Keratinocyte (primary cell): ENCODE measurements around the gene STPG4.

ENCODE experiments used
- EZH2 ChIP-seq: IDR thresholded peaks from one replicate; pipeline ENCODE4 v1.6.1; 2012; ENCODE audit warnings: inconsistent platforms, mild to moderate bottlenecking, low read length, moderate library complexity
- TF ChIP-seq, protein P1 (sequence below), 3 experiments: IDR thresholded peaks in 1 of 3; conservative IDR thresholded peaks in 1 of 3; optimal IDR thresholded peaks in 1 of 3; 2 replicates in 2 of 3; 3 replicates in 1 of 3; pipeline versions ENCODE3 to v1.5.1; 2011; ENCODE audit warnings: low read length in 3 of 3, mild to moderate bottlenecking in 3 of 3, moderate library complexity in 2 of 3, control low read depth in 1 of 3, inconsistent platforms in 1 of 3; ENCODE audit not compliant: insufficient read depth in 2 of 3; ENCODE audit errors: extremely low read depth in 1 of 3

DNA sequence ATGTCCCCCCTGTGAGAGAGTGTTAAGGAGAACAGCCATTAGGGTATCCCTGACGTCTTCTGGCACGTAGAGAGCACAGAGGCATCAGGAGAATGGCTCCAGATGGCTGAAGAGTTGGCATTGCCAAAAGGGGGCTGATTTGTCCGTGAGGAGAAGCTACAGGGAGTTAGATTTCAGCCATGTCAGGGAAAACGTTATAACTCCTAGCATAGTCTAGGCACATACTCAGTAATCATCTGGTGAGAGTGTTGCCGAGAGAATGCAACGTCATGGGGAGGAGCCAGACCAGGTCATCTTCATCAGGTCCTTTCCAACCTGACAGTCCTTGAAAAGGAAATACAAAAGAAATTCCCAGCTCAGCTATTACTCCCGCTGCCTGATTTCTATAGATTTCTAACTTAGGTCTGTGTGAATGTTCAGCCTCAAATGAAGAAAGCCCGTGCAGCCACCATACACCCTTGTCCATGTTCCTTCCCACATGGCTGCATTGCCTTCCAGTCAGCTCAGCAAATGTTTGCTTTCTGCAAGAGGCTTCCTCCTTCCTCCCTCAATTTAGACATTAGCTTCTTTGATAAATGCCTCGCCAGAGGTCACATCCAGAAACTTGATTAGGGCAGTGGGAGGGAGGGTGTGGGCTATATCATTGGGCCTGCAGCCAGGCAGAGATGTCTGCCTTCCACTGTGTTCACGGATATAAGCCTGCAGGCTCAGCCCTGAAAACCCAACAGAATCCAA lies 93.0 kb downstream of the STPG4 start:
- TF ChIP-seq, protein P1, sequence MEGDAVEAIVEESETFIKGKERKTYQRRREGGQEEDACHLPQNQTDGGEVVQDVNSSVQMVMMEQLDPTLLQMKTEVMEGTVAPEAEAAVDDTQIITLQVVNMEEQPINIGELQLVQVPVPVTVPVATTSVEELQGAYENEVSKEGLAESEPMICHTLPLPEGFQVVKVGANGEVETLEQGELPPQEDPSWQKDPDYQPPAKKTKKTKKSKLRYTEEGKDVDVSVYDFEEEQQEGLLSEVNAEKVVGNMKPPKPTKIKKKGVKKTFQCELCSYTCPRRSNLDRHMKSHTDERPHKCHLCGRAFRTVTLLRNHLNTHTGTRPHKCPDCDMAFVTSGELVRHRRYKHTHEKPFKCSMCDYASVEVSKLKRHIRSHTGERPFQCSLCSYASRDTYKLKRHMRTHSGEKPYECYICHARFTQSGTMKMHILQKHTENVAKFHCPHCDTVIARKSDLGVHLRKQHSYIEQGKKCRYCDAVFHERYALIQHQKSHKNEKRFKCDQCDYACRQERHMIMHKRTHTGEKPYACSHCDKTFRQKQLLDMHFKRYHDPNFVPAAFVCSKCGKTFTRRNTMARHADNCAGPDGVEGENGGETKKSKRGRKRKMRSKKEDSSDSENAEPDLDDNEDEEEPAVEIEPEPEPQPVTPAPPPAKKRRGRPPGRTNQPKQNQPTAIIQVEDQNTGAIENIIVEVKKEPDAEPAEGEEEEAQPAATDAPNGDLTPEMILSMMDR (optimal IDR thresholded peaks at IDR 0.05 in 1 of 3, IDR thresholded peaks at IDR 0.05 in 1 of 3, conservative IDR thresholded peaks at IDR 0.05 in 1 of 3; ENCODE audit: extremely low read depth in 1 of 3, insufficient read depth in 2 of 3, low read length in 3 of 3), result no peak
- no peak for TF ChIP-seq EZH2
